HCT116 (cell line): ENCODE results near the gene GARNL3. TPM values are rescaled to one million over a fixed set of nuclear protein-coding genes. Genes with fewer than 3 reads are reported as not detected.

Experiments used
- ATAC-seq: fragments of 200-7000 bp; cut with Tn5 transposase; 2 replicates; pipeline ENCODE4 v1.9.1; 2020; ENCODE audit warnings: mild to moderate bottlenecking, moderate library complexity
- BruUV-seq: library from RNA; stranded (reverse); fragments of 400-500 nt; replicated peaks from 2 replicates; lab custom pipeline; 2021; lab: Mats Ljungman, UMichigan
- CTCF ChIA-PET: fragments of 300-600 bp; sonication (Branson Sonifier 250); formaldehyde crosslinking; loops from one replicate; lab custom pipeline; 2021; ENCODE audit warnings: antibody characterized with exemption; lab: Charles Lee
- POLR2A ChIA-PET: fragments of 300-600, 350-600 bp; sonication (Branson Sonifier 250); formaldehyde crosslinking; loops from one replicate; lab custom pipeline; 2021; ENCODE audit warnings: antibody characterized with exemption; lab: Charles Lee
- RAD21 ChIA-PET, 2 experiments: fragments of 300-600 bp; sonication (Branson Sonifier 250); formaldehyde crosslinking; loops; one replicate each; lab custom pipeline; 2023; ENCODE audit warnings: low total read pairs in 2 of 2; ENCODE audit not compliant: uncharacterized antibody in 2 of 2, unreplicated experiment in 2 of 2, low non-redundant PET in 1 of 2; lab: Charles Lee
- DNase-seq: peaks from one replicate; pipeline ENCODE4 v3.0.0-alpha.2; 2010; ENCODE audit warnings: low read depth, low spot score
- H2AFZ ChIP-seq: fragments of 200-600 bp; shearing (Covaris generic), sonication (generic); 2 replicates; pipeline ENCODE4 v1.6.1; 2017; ENCODE audit warnings: low read depth, mixed run types, mixed read lengths, antibody characterized with exemption, low read length; ENCODE audit not compliant: poor library complexity, severe bottlenecking
- H3K27ac ChIP-seq: 2 replicates; pipeline ENCODE4 v1.5.1; 2012; ENCODE audit warnings: low read depth, low read length
- H3K27me3 ChIP-seq: fragments of 200-600 bp; sonication (generic); 2 replicates; pipeline ENCODE4 v1.6.1; 2016; ENCODE audit warnings: mixed run types, low read length, mixed read lengths; ENCODE audit not compliant: insufficient read depth
- H3K36me3 ChIP-seq, 2 experiments: fragments of 200-500 bp in 1 of 2; fragments of 200-600 bp in 1 of 2; sonication (Bioruptor generic) in 1 of 2; sonication (generic) in 1 of 2; 2 replicates each; pipeline versions ENCODE4 v1.5.1 to v1.6.1; 2014 to 2016; ENCODE audit warnings: low read length in 2 of 2, inconsistent platforms in 1 of 2, mixed read lengths in 1 of 2, mixed run types in 1 of 2; ENCODE audit not compliant: insufficient read depth in 2 of 2, control insufficient read depth in 1 of 2
- H3K4me1 ChIP-seq, 2 experiments: fragments of 200-600 bp in 1 of 2; sonication (generic) in 1 of 2; 2 replicates each; pipeline versions ENCODE4 v1.5.1 to v1.6.1; 2012 to 2017; ENCODE audit warnings: low read length in 2 of 2, inconsistent platforms in 1 of 2, mild to moderate bottlenecking in 1 of 2, mixed read lengths in 1 of 2, mixed run types in 1 of 2, moderate library complexity in 1 of 2; ENCODE audit not compliant: insufficient read depth in 2 of 2, control insufficient read depth in 1 of 2
- H3K4me2 ChIP-seq: fragments of 200-600 bp; sonication (generic); 2 replicates; pipeline ENCODE4 v1.6.1; 2017; ENCODE audit warnings: mixed run types, low read length, mixed read lengths
- H3K4me3 ChIP-seq, 2 experiments: fragments of 200-600 bp in 1 of 2; sonication (generic) in 1 of 2; replicated peaks in 1 of 2; 2 replicates each; pipeline ENCODE4 v1.5.1; 2011 to 2016; ENCODE audit warnings: low read length in 2 of 2, control low read depth in 1 of 2, low read depth in 1 of 2, mild to moderate bottlenecking in 1 of 2, mixed read lengths in 1 of 2, mixed run types in 1 of 2
- H3K79me2 ChIP-seq: fragments of 200-600 bp; sonication (generic); 2 replicates; pipeline ENCODE4 v1.6.1; 2017; ENCODE audit warnings: mild to moderate bottlenecking, mixed run types, low read length, moderate library complexity, mixed read lengths; ENCODE audit not compliant: insufficient read depth
- H3K9ac ChIP-seq: fragments of 200-600 bp; sonication (generic); 2 replicates; pipeline ENCODE4 v1.6.1; 2016; ENCODE audit warnings: low read length, mixed read lengths
- H3K9me2 ChIP-seq: fragments of 200-600 bp; sonication (generic), shearing (Covaris generic); 2 replicates; pipeline ENCODE4 v1.6.1; 2017; ENCODE audit warnings: mixed run types, mild to moderate bottlenecking, moderate library complexity; ENCODE audit not compliant: insufficient read depth
- H3K9me3 ChIP-seq, 2 experiments: fragments of 200-500 bp in 1 of 2; fragments of 200-600 bp in 1 of 2; sonication (Bioruptor generic) in 1 of 2; sonication (generic) in 1 of 2; 2 replicates each; pipeline ENCODE4 v1.6.1; 2014 to 2017; ENCODE audit warnings: low read length in 2 of 2, mixed read lengths in 2 of 2, inconsistent platforms in 1 of 2, low read depth in 1 of 2, mild to moderate bottlenecking in 1 of 2, mixed run types in 1 of 2, moderate library complexity in 1 of 2; ENCODE audit not compliant: control insufficient read depth in 1 of 2, insufficient read depth in 1 of 2
- H4K20me1 ChIP-seq: fragments of 200-600 bp; sonication (generic), shearing (Covaris generic); 2 replicates; pipeline ENCODE4 v1.6.1; 2017; ENCODE audit warnings: mixed run types, mild to moderate bottlenecking, moderate library complexity; ENCODE audit not compliant: insufficient read depth
- RAD21 ChIP-seq: IDR thresholded peaks from 2 replicates; pipeline ENCODE4 v1.6.1; 2012; ENCODE audit warnings: low read depth, mild to moderate bottlenecking
- ZBTB33 ChIP-seq: IDR thresholded peaks from 2 replicates; pipeline ENCODE4 v1.6.1; 2011; ENCODE audit warnings: mild to moderate bottlenecking, low read length, moderate library complexity; ENCODE audit not compliant: insufficient replicate concordance; ENCODE audit errors: extremely low read depth
- intact Hi-C: fragments of 100-400 bp; cut with micrococcal nuclease; formaldehyde crosslinking; loops from 2 replicates; pipeline ENCODE4 v1.10.0; 2022
- total RNA-seq: library from RNA; stranded (reverse); gene quantifications from one replicate; pipeline ENCODE4 v1.2.1, GENCODE V29; 2021; ENCODE audit not compliant: unreplicated experiment
- TF ChIP-seq, protein P1 (sequence below), 3 experiments: fragments of 200-600 bp in 1 of 3; sonication (generic) in 1 of 3; IDR thresholded peaks in 2 of 3; conservative IDR thresholded peaks in 1 of 3; 2 replicates each; pipeline ENCODE4 v1.5.1; 2012 to 2017; ENCODE audit warnings: low read depth in 2 of 3, low read length in 2 of 3, antibody characterized with exemption in 1 of 3, borderline replicate concordance in 1 of 3, control low read depth in 1 of 3, mild to moderate bottlenecking in 1 of 3, mixed read lengths in 1 of 3, mixed run types in 1 of 3, moderate library complexity in 1 of 3; ENCODE audit not compliant: insufficient read depth in 1 of 3

The GARNL3 gene
- total RNA-seq, 1 experiment from 2014 or later: 8.8 TPM

DNA sequence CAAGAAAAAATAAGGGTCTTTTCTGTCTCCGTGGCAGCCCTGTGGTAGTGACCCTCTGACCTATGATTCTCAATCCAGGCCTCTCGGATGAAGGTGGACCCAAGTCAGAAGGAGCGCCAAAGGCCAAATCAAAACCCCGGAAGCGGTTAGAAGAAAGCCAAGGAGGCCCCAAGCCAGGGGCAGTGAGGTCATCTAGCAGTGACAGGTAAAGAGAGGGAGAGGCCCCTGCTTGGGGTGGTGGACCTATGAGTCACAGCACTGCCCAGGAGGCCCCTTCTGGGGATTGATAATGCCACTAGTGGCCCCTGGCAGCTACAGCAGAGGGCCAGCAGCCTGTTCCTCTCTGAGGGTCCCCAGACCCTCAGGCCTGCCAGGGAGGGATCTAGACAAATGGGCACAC is 126.0 kb downstream of the GARNL3 start (continued):
- TF ChIP-seq ZBTB33: no peak
- TF ChIP-seq, all 23 proteins: peak for 6

DNA sequence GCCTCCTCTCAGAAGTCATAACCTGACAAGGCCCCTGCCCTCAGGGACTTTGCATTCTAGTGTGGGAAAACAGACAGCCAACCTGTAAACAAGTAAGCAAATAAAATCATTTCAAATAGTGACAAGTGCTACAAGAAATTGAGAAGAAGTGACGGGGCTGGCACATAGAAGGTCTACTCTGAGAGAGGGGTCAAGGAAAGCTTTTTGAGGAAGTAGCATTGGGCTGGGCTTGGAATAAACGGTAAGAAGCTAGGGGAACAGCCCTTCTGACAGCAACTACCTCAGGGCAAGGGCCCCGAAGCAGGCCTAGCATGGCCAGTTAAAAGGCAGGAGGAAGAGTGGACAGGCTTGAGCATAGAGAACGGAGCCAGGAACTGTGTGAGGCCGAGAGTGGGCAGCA is 127.6 kb downstream of the GARNL3 start:
- BruUV-seq: no TSS peak

More for the DNA sequence above, 127.6 kb downstream of the GARNL3 start:
- Histone ChIP-seq H3K27me3 (peaks cover under 1% of the 10 kb centered on the region; the same call in 1 of the 2 replicates), H3K9ac (no peak overlapping the region), H3K4me1 (peaks cover 40 to 58% of the 10 kb centered on the region in 2 experiments), H3K79me2 (no peaks in the 10 kb centered on the region), H3K36me3 (no peaks in the 10 kb centered on the region)
- RAD21 ChIA-PET: no interaction called here
- POLR2A ChIA-PET: no interaction called here
- TF ChIP-seq, protein P1, sequence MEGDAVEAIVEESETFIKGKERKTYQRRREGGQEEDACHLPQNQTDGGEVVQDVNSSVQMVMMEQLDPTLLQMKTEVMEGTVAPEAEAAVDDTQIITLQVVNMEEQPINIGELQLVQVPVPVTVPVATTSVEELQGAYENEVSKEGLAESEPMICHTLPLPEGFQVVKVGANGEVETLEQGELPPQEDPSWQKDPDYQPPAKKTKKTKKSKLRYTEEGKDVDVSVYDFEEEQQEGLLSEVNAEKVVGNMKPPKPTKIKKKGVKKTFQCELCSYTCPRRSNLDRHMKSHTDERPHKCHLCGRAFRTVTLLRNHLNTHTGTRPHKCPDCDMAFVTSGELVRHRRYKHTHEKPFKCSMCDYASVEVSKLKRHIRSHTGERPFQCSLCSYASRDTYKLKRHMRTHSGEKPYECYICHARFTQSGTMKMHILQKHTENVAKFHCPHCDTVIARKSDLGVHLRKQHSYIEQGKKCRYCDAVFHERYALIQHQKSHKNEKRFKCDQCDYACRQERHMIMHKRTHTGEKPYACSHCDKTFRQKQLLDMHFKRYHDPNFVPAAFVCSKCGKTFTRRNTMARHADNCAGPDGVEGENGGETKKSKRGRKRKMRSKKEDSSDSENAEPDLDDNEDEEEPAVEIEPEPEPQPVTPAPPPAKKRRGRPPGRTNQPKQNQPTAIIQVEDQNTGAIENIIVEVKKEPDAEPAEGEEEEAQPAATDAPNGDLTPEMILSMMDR (IDR thresholded peaks at IDR 0.05 in 2 of 3, conservative IDR thresholded peaks at IDR 0.05 in 1 of 3; ENCODE audit: borderline replicate concordance in 1 of 3, insufficient read depth in 1 of 3, low read depth in 2 of 3, low read length in 2 of 3): no peak
- TF ChIP-seq RAD21: no peak
- TF ChIP-seq, all 23 proteins: peak for 0
- Histone ChIP-seq H4K20me1 (no peaks in the 10 kb centered on the region), H2AFZ (no peak overlapping the region), H3K9me3 (no peaks in the 10 kb centered on the region), H3K4me3 (no peak overlapping the region), H3K27ac (no peak overlapping the region), H3K9me2 (no peaks in the 10 kb centered on the region), H3K4me2 (no peak overlapping the region)
- intact Hi-C loops: no loop called here
- CTCF ChIA-PET: interaction anchor here (1.9 kb wide), 1 partner anchor 168 kb away, joined by 5 read pairs; no protein-coding TSS in a partner anchor
- ATAC-seq: no peak
- no peak for DNase-seq
